Right lobe of liver (tissue), 4 donors: Measurements from ENCODE around the gene PSMB8.

ENCODE experiments used
- CTCF ChIP-seq, 4 donors: fragments of 200-600 bp in 3 of 4; fragments of 450-650 bp in 1 of 4; IDR thresholded peaks; one replicate each; pipeline versions ENCODE4 v1.5.1 to v1.8.0; 2016 to 2022; ENCODE audit warnings: antibody characterized with exemption in 4 of 4, mild to moderate bottlenecking in 2 of 4
- POLR2A ChIP-seq: fragments of 450-650 bp; IDR thresholded peaks from one replicate; pipeline ENCODE4 v1.6.1; 2017; ENCODE audit warnings: antibody characterized with exemption, mild to moderate bottlenecking
- donor health status: DM: no; HTN: no; CAD: no.
- donor health status: DM: no; HTN: no; CAD: no.
- donor health status: DM: no; HTN: yes; CAD: no.

- TF ChIP-seq CTCF (IDR thresholded peaks at IDR 0.05) (no peak), POLR2A (no peak)
Observed at GRCh38 chr6:32792901-32793435, 50.9 kb downstream of the PSMB8 start.
